ENCODE results near the gene PHLDB3. TPM values are rescaled to one million over a fixed set of nuclear protein-coding genes. Genes with fewer than 3 reads are reported as not detected.

PHLDB3 gene
- total RNA-seq, 1 donor from 2014 or later = 13.4 TPM

- no peak overlapping the region for H3K27ac Mint-ChIP-seq (ENCODE audit: unreplicated experiment)
- H3K36me3 Mint-ChIP-seq (ENCODE audit: low read depth, unreplicated experiment) = peaks cover 30% of the 10 kb centered on the region
- no peak overlapping the region for H2AFZ ChIP-seq (ENCODE audit: low read depth, low read length)
- no peaks in the 10 kb centered on the region for H4K20me1 ChIP-seq (ENCODE audit: insufficient read depth, low read length)
- H3K27me3 Mint-ChIP-seq (ENCODE audit: low read depth, unreplicated experiment) = no peaks in the 10 kb centered on the region
- no peak overlapping the region for H3K4me3 Mint-ChIP-seq (ENCODE audit: unreplicated experiment)
- no peak overlapping the region for H3K4me3 ChIP-seq (ENCODE audit: insufficient read depth, low read depth, low read length)
- no peaks in the 10 kb centered on the region for H3K4me1 ChIP-seq (ENCODE audit: insufficient read depth, low read length)
- H3K27ac ChIP-seq (ENCODE audit: low read depth, low read length) = no peak overlapping the region
- peaks cover 21% of the 10 kb centered on the region for H3K36me3 ChIP-seq (ENCODE audit: insufficient read depth, low read length)
- no peaks in the 10 kb centered on the region for H3K9me3 ChIP-seq (ENCODE audit: insufficient read depth, low read depth, low read length)
- no peaks in the 10 kb centered on the region for H3K27me3 ChIP-seq (ENCODE audit: insufficient read depth, low read length)
- DNase-seq (ENCODE audit: low read depth) (no peak), FAIRE-seq (no peak)
- no peak for TF ChIP-seq EZH2 (IDR thresholded peaks at IDR 0.05; ENCODE audit: insufficient read depth, low read length)
- no peaks in the 10 kb centered on the region for H3K4me1 Mint-ChIP-seq (ENCODE audit: low read depth, unreplicated experiment)
- no peak overlapping the region for H3K4me2 ChIP-seq (ENCODE audit: low read length)
- peaks cover 3% of the 10 kb centered on the region for H3K9me3 Mint-ChIP-seq (ENCODE audit: unreplicated experiment)
- H3K9ac ChIP-seq (ENCODE audit: low read length) = no peak overlapping the region
- no peaks in the 10 kb centered on the region for H3K79me2 ChIP-seq (ENCODE audit: insufficient read depth, low read length)
Observed at GRCh38 chr19:43544077-43544476, 39.5 kb upstream of the PHLDB3 start.

- H3K4me1 ChIP-seq (ENCODE audit: insufficient read depth, low read length) = no peaks in the 10 kb centered on the region
- Mint-ChIP-seq H3K36me3 (ENCODE audit: low read depth, unreplicated experiment) (peaks cover 34% of the 10 kb centered on the region), H3K27me3 (ENCODE audit: low read depth, unreplicated experiment) (no peaks in the 10 kb centered on the region), H3K4me3 (ENCODE audit: unreplicated experiment) (no peak overlapping the region), H3K27ac (ENCODE audit: unreplicated experiment) (no peak overlapping the region), H3K9me3 (ENCODE audit: unreplicated experiment) (peaks cover 3% of the 10 kb centered on the region), H3K4me1 (ENCODE audit: low read depth, unreplicated experiment) (no peaks in the 10 kb centered on the region)
- H3K36me3 ChIP-seq (ENCODE audit: insufficient read depth, low read length) = peaks cover 29% of the 10 kb centered on the region
- DNase-seq (ENCODE audit: low read depth) (no peak), FAIRE-seq (no peak)
- H3K4me2 ChIP-seq (ENCODE audit: low read length) = no peak overlapping the region
- H3K9me3 ChIP-seq (ENCODE audit: insufficient read depth, low read depth, low read length) = no peaks in the 10 kb centered on the region
- no peak for TF ChIP-seq CTCF (IDR thresholded peaks at IDR 0.05; ENCODE audit: insufficient read depth, low read depth, low read length)
- TF ChIP-seq EZH2 (IDR thresholded peaks at IDR 0.05; ENCODE audit: insufficient read depth, low read length) = no peak
- no peaks in the 10 kb centered on the region for H3K79me2 ChIP-seq (ENCODE audit: insufficient read depth, low read length)
- no peak overlapping the region for H2AFZ ChIP-seq (ENCODE audit: low read depth, low read length)
- H3K9ac ChIP-seq (ENCODE audit: low read length) = no peak overlapping the region
- H4K20me1 ChIP-seq (ENCODE audit: insufficient read depth, low read length) = no peaks in the 10 kb centered on the region
- H3K27ac ChIP-seq (ENCODE audit: low read depth, low read length) = no peak overlapping the region
- no peak overlapping the region for H3K4me3 ChIP-seq (ENCODE audit: insufficient read depth, low read depth, low read length)
- no peaks in the 10 kb centered on the region for H3K27me3 ChIP-seq (ENCODE audit: insufficient read depth, low read length)
Observed at GRCh38 chr19:43541920-43542650, 37.5 kb upstream of the PHLDB3 start.

- no peak overlapping the region for H3K4me3 Mint-ChIP-seq (ENCODE audit: unreplicated experiment)
- TF ChIP-seq EZH2 (IDR thresholded peaks at IDR 0.05; ENCODE audit: insufficient read depth, low read length) (no peak), CTCF (IDR thresholded peaks at IDR 0.05; ENCODE audit: insufficient read depth, low read depth, low read length) (no peak)
Observed at GRCh38 chr19:43540381-43540780, 35.8 kb upstream of the PHLDB3 start.

More at GRCh38 chr19:43540381-43540780, 35.8 kb upstream of the PHLDB3 start:
- Histone ChIP-seq H3K4me1 (ENCODE audit: insufficient read depth, low read length) (no peaks in the 10 kb centered on the region), H2AFZ (ENCODE audit: low read depth, low read length) (no peak overlapping the region), H4K20me1 (ENCODE audit: insufficient read depth, low read length) (no peaks in the 10 kb centered on the region), H3K9ac (ENCODE audit: low read length) (no peak overlapping the region), H3K9me3 (ENCODE audit: insufficient read depth, low read depth, low read length) (no peaks in the 10 kb centered on the region), H3K36me3 (ENCODE audit: insufficient read depth, low read length) (peaks cover 29% of the 10 kb centered on the region), H3K79me2 (ENCODE audit: insufficient read depth, low read length) (no peaks in the 10 kb centered on the region), H3K4me3 (ENCODE audit: insufficient read depth, low read depth, low read length) (no peak overlapping the region), H3K27ac (ENCODE audit: low read depth, low read length) (no peak overlapping the region), H3K4me2 (ENCODE audit: low read length) (no peak overlapping the region), H3K27me3 (ENCODE audit: insufficient read depth, low read length) (no peaks in the 10 kb centered on the region)
- H3K27me3 Mint-ChIP-seq (ENCODE audit: low read depth, unreplicated experiment) = no peaks in the 10 kb centered on the region
- H3K36me3 Mint-ChIP-seq (ENCODE audit: low read depth, unreplicated experiment) = peaks cover 34% of the 10 kb centered on the region
- FAIRE-seq = no peak
- no peak for DNase-seq (ENCODE audit: low read depth)
- no peaks in the 10 kb centered on the region for H3K4me1 Mint-ChIP-seq (ENCODE audit: low read depth, unreplicated experiment)
- H3K9me3 Mint-ChIP-seq (ENCODE audit: unreplicated experiment) = peaks cover 3% of the 10 kb centered on the region
- no peak overlapping the region for H3K27ac Mint-ChIP-seq (ENCODE audit: unreplicated experiment)

Data from astrocyte (in vitro differentiated cells and primary cell).